SK-N-SH (cell line): ENCODE results near the gene TBC1D16. TPM values are rescaled to one million over a fixed set of nuclear protein-coding genes. Genes with fewer than 3 reads are reported as not detected.
A peak's percentile ranks its signal among the peaks of the same experiment; 100 is the strongest.

Source experiments
- CTCF ChIA-PET: fragments of 300-600, 350-600 bp; formaldehyde crosslinking; extraction: SDS; loops from one replicate; lab custom pipeline; 2021; lab: Yijun Ruan, JAX
- POLR2A ChIA-PET: fragments of 350-600 bp; sonication (Branson Sonifier 250); formaldehyde crosslinking; extraction: SDS; loops from one replicate; lab custom pipeline; 2020; ENCODE audit warnings: antibody characterized with exemption, inconsistent platforms; lab: Yijun Ruan, JAX
- DNase-seq: peaks from one replicate; pipeline ENCODE4 v3.0.0; 2012
- H2AFZ ChIP-seq: fragments of 200-600 bp; sonication (generic); 2 replicates; pipeline ENCODE4 v1.8.1; 2016; ENCODE audit warnings: antibody characterized with exemption, mild to moderate bottlenecking, low read depth
- H3F3A ChIP-seq: fragments of 200-600 bp; sonication (generic); replicated peaks from 2 replicates; pipeline ENCODE3; 2016; ENCODE audit warnings: antibody characterized with exemption, mild to moderate bottlenecking; ENCODE audit not compliant: insufficient read depth
- H3K27ac ChIP-seq, 2 experiments: fragments of 200-500 bp in 1 of 2; fragments of 200-600 bp in 1 of 2; sonication (Bioruptor generic) in 1 of 2; sonication (generic), shearing (Covaris generic) in 1 of 2; 2 replicates each; pipeline versions ENCODE4 v1.5.1 to v1.6.1; 2014 to 2016; ENCODE audit warnings: low read depth in 2 of 2, inconsistent platforms in 1 of 2, low read length in 1 of 2, mild to moderate bottlenecking in 1 of 2, mixed read lengths in 1 of 2
- H3K27me3 ChIP-seq: fragments of 200-600 bp; sonication (generic), shearing (Covaris generic); 2 replicates; pipeline ENCODE4 v1.6.1; 2016; ENCODE audit warnings: mixed run types; ENCODE audit not compliant: insufficient read depth
- H3K36me3 ChIP-seq, 2 experiments: fragments of 200-500 bp in 1 of 2; fragments of 200-600 bp in 1 of 2; sonication (Bioruptor generic) in 1 of 2; sonication (generic) in 1 of 2; replicated peaks in 1 of 2; 2 replicates each; pipeline versions ENCODE3 to v1.5.1; 2014 to 2016; ENCODE audit warnings: low read length in 1 of 2, mild to moderate bottlenecking in 1 of 2; ENCODE audit not compliant: insufficient read depth in 2 of 2, control insufficient read depth in 1 of 2
- H3K4me1 ChIP-seq, 2 experiments: fragments of 200-500 bp in 1 of 2; fragments of 200-600 bp in 1 of 2; sonication (Bioruptor generic) in 1 of 2; sonication (generic), shearing (Covaris generic) in 1 of 2; 2 replicates each; pipeline versions ENCODE4 v1.5.1 to v1.6.1; 2014 to 2016; ENCODE audit warnings: low read depth in 1 of 2, low read length in 1 of 2, mixed run types in 1 of 2; ENCODE audit not compliant: insufficient read depth in 2 of 2, control insufficient read depth in 1 of 2
- H3K4me2 ChIP-seq: fragments of 200-600 bp; sonication (generic), shearing (Covaris generic); 2 replicates; pipeline ENCODE4 v1.6.1; 2017; ENCODE audit warnings: mixed run types
- H3K4me3 ChIP-seq, 2 experiments: fragments of 200-500 bp in 1 of 2; fragments of 200-600 bp in 1 of 2; sonication (Bioruptor generic) in 1 of 2; sonication (generic), shearing (Covaris generic) in 1 of 2; 2 replicates each; pipeline versions ENCODE4 v1.5.1 to v1.8.1; 2014 to 2016; ENCODE audit warnings: low read depth in 2 of 2, inconsistent platforms in 1 of 2, low read length in 1 of 2, mild to moderate bottlenecking in 1 of 2, mixed read lengths in 1 of 2, moderate library complexity in 1 of 2
- H3K79me2 ChIP-seq: fragments of 200-600 bp; sonication (generic); 2 replicates; pipeline ENCODE4 v1.8.1; 2017; ENCODE audit warnings: mild to moderate bottlenecking; ENCODE audit not compliant: insufficient read depth
- H3K9ac ChIP-seq: fragments of 200-600 bp; sonication (generic); 2 replicates; pipeline ENCODE4 v1.6.1; 2017; ENCODE audit warnings: mixed run types
- H3K9me2 ChIP-seq: fragments of 200-600 bp; sonication (generic); 2 replicates; pipeline ENCODE4 v1.6.1; 2017; ENCODE audit warnings: mixed run types
- H3K9me3 ChIP-seq: fragments of 200-600 bp; sonication (generic); 2 replicates; pipeline ENCODE4 v1.6.1; 2017; ENCODE audit warnings: mixed run types, mild to moderate bottlenecking, moderate library complexity
- H4K20me1 ChIP-seq: fragments of 200-600 bp; sonication (generic); 2 replicates; pipeline ENCODE4 v1.6.1; 2017; ENCODE audit warnings: mild to moderate bottlenecking, mixed run types; ENCODE audit not compliant: insufficient read depth
- ELF1 ChIP-seq: IDR thresholded peaks from 2 replicates; pipeline ENCODE4 v1.4.0; 2012
- EZH2phosphoT487 ChIP-seq: fragments of 200-600 bp; sonication (generic); IDR thresholded peaks from 2 replicates; pipeline ENCODE4 v1.6.1; 2017; ENCODE audit warnings: low read depth, mixed run types, mild to moderate bottlenecking, antibody characterized with exemption, moderate library complexity, borderline replicate concordance
- MAX ChIP-seq: IDR thresholded peaks from 2 replicates; pipeline ENCODE4 v1.4.0; 2012; ENCODE audit warnings: low read depth
- POLR2AphosphoS5 ChIP-seq: IDR thresholded peaks from 2 replicates; pipeline ENCODE4 v1.6.1; 2012; ENCODE audit warnings: low read depth, low read length
- REST ChIP-seq: IDR thresholded peaks from 2 replicates; pipeline ENCODE4 v1.6.1; 2012; ENCODE audit warnings: mild to moderate bottlenecking, low read depth, low read length, moderate library complexity
- SMC3 ChIP-seq: IDR thresholded peaks from 2 replicates; pipeline ENCODE4 v1.6.1; 2012; ENCODE audit warnings: low read depth, low read length, improper control_type of control experiment
- TAF1 ChIP-seq: IDR thresholded peaks from 2 replicates; pipeline ENCODE4 v1.6.1; 2012; ENCODE audit warnings: low read depth, mild to moderate bottlenecking, low read length, moderate library complexity, borderline replicate concordance
- TEAD4 ChIP-seq: IDR thresholded peaks from 2 replicates; pipeline ENCODE4 v1.4.0; 2012; ENCODE audit warnings: mild to moderate bottlenecking, borderline replicate concordance; ENCODE audit not compliant: insufficient read depth
- USF1 ChIP-seq: IDR thresholded peaks from 2 replicates; pipeline ENCODE4 v1.4.0; 2012; ENCODE audit warnings: low read depth, borderline replicate concordance
- WGBS: methylation state at CpG from one replicate; pipeline ENCODE4 v1.1.6; 2017; ENCODE audit warnings: low lambda C conversion rate; 5-methylcytosine and 5-hydroxymethylcytosine counted together
- polyA plus RNA-seq, 3 experiments: library from polyadenylated mRNA; depleted of rRNA; stranded (reverse); fragments of >200 nt; gene quantifications; 2 replicates each; pipeline ENCODE4 v1.2.3, GENCODE V29; 2012

Gene TBC1D16
- polyA plus RNA-seq, 1 of the 3 experiments (the other 2 are of a cell fraction): 14.5 TPM

GRCh38 chr17:79918581-79919163 is 117.0 kb downstream of the TBC1D16 start:
- Histone ChIP-seq H3K9ac (no peak overlapping the region), H2AFZ (no peak overlapping the region), H3K4me1 (peaks cover 9 to 27% of the 10 kb centered on the region in 2 experiments; a peak in 2 of 4 replicates), H3K4me2 (peak overlapping the region; percentile 56), H4K20me1 (no peaks in the 10 kb centered on the region), H3K9me2 (no peaks in the 10 kb centered on the region), H3K9me3 (no peaks in the 10 kb centered on the region), H3K79me2 (no peaks in the 10 kb centered on the region), H3K27me3 (no peaks in the 10 kb centered on the region), H3K27ac (peak overlapping the region in 1 of 2 experiments; percentile 56; a peak in 2 of 4 replicates), H3F3A (no peaks in the 10 kb centered on the region), H3K4me3 (no peak overlapping the region), H3K36me3 (no peaks in the 10 kb centered on the region)
- ChIA-PET POLR2A (interaction anchor here (0.8 to 1.5 kb wide), 4 partner anchors 12 to 79 kb away, joined by 3 to 11 read pairs (median 6); partner anchors contain the start of gene CBX4), CTCF (interaction anchor here (0.8 to 14.1 kb wide), 17 partner anchors 10 to 177 kb away, joined by 3 to 182 read pairs (median 6); partner anchors contain the start of gene CBX4)
- DNase-seq: no peak
- no peak for TF ChIP-seq USF1
- TF ChIP-seq SMC3: no peak; the same call in 1 of the 2 replicates
- no peak for TF ChIP-seq MAX
- no peak for TF ChIP-seq TAF1
- TF ChIP-seq TEAD4: no peak
- no peak for TF ChIP-seq REST
- no peak for TF ChIP-seq EZH2phosphoT487
- WGBS: 57% methylated on average over 7 of the region's 9 CpGs

GRCh38 chr17:79917902-79918484 is 117.7 kb downstream of the TBC1D16 start:
- CTCF ChIA-PET: interaction anchor here (0.9 to 14.1 kb wide), 5 partner anchors 27 to 106 kb away, joined by 3 to 182 read pairs (median 9); partner anchors contain the start of gene CBX4
- Histone ChIP-seq H2AFZ (no peak overlapping the region), H3K27me3 (no peaks in the 10 kb centered on the region), H3K9me2 (no peaks in the 10 kb centered on the region), H3K9ac (no peak overlapping the region), H3K4me1 (peaks cover 9 to 27% of the 10 kb centered on the region in 2 experiments; a peak in 2 of 4 replicates), H3K4me2 (no peak overlapping the region), H3K79me2 (no peaks in the 10 kb centered on the region), H3F3A (no peaks in the 10 kb centered on the region), H3K4me3 (no peak overlapping the region), H3K27ac (no peak overlapping the region; a peak in 1 of 4 replicates), H4K20me1 (no peaks in the 10 kb centered on the region), H3K36me3 (no peaks in the 10 kb centered on the region), H3K9me3 (no peaks in the 10 kb centered on the region)
- POLR2A ChIA-PET: no interaction called here
- DNase-seq: no peak
- no peak for TF ChIP-seq ELF1
- TF ChIP-seq POLR2AphosphoS5: no peak
- 88% methylated on average over 13 of the region's 14 CpGs for WGBS
